Inflammatory macrophage (primary cell): Measurements from ENCODE around the gene RNF2.
A peak's percentile ranks its signal among the peaks of the same experiment; 100 is the strongest.
"Not testable (repeated sequence)": the region's sequence is repeated elsewhere in the genome, so short reads cannot be mapped to it uniquely, and the experiment has no call there.

Experiments
- DNase-seq, 2 donors: peaks; one replicate each; pipeline ENCODE4 v3.0.0-alpha.2; 2020 to 2022

Gene RNF2

GRCh38 chr1:185050823-185051451 lies 5.6 kb downstream of the RNF2 start:
- DNase-seq: peak in 1 of 2 donors; percentile 26

GRCh38 chr1:185053204-185053603 lies 7.8 kb downstream of the RNF2 start:
- DNase-seq: no peak

DNA sequence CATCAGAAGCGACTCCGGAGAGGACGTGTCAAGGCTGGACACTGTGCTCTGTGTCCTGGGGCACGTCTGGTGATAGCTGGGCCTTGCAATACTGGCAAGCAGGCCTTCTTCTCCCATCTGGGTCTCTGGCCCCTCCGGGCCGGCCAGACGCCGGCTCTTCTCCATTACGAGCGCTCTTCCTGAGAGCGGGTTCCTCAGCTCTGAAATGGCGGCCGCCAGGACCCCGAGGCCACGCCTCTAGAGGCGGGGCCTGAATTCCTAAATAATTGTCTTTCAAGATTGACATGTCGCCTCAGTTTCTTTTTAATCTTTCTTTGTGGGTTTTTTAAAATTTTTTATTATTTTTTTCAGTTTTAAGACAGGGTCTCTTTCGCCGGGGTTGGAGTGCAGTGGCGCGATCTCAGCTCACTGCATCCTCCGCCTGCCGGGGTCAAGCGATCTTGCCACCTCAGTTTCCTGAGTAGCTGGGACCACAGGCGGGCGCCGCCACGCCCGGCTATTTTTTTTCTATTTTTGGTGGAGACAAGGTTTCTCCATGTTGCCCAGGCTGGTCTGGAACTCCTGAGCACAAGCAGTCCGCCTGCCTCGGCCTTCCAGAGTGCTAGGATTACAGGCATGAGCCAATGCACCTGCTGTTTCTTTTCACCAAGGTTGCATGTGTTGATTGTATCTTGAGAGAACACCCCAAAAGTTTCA lies 9.2 kb downstream of the RNF2 start:
- no peak for DNase-seq

- DNase-seq: no peak
Observed at GRCh38 chr1:185058110-185058509, 12.8 kb downstream of the RNF2 start.

GRCh38 chr1:185058876-185059275 lies 13.5 kb downstream of the RNF2 start:
- DNase-seq: peak; percentile 21 to 25

DNA sequence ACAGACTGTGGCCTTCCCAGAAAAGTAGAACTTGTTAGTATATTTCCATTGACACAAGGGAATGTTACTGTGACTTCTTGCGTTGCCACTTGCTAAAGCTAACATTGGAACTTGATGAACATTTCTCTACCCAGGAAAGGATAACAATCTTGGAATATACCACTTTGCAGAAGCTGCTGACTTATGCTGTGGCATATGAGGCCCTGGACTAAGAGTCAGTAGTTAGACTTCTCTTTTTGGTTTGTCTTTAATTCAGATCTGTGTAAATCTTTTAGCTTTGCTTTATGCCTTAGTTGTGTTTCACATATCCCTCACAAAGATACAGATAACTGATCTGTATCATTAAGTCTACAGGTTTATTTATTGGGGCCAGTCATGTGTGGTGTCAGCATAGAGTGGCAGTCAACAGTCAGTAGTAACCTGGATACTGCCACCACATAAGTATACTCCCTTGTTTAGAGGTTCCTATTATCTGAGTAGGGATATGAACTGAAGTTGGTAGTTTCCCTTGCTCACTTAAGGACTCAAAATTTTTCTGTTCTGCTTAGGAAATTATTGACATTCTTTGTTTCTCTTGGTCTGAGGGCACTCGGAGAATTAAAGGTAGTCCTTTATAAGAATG lies 14.7 kb downstream of the RNF2 start:
- DNase-seq: peak in 1 of 2 donors; percentile 24

DNA sequence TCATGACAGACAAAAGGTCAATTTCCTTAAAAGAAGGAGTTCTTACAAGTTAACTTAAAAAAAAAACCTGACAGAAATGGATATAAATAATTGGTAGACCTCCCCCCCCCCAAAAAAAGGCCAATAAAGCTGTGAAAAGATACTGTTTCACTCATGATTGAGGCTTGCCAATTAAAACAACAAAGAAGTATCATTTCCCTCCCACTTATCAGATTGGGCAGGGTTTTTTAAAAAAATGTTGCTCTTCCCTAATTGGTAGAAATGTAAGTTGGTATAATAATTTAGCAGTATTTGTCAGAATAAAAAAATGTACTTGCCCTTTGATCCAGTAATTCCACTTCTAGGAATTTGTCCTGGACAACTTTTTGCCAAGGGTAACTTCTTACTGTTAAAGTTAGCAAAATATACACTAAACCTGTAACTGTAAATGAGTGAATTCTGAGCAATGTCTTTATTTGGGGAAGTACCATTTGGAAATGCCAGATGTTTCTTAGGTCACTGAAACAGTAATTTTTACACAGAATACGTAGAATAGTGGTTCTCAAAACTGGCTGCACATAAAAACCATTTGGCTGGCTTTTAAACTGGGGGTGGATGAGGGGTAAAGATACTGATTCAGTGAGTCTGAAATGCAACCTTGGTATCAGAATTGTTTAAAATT lies 17.5 kb downstream of the RNF2 start:
- DNase-seq: peak; percentile 34 to 63

DNA sequence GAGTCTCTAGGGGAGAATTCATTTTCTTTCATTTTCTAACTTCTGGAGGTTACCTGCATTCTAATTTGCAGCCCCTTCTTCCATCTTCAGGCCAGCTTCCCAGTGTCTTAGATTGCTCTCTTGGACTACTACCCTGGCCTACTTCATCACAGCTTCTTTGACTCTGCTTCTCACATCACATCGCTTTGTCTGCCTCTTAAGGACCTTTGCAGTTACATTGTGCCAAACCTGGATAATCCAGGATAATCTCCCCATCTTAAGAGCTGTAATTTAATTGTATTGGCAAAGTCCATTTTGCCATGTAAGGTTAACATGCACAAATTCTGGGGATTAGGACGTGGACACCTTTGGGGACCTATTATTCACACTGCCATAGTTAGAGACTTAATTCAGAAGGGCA lies 18.4 kb downstream of the RNF2 start:
- DNase-seq: no peak

DNA sequence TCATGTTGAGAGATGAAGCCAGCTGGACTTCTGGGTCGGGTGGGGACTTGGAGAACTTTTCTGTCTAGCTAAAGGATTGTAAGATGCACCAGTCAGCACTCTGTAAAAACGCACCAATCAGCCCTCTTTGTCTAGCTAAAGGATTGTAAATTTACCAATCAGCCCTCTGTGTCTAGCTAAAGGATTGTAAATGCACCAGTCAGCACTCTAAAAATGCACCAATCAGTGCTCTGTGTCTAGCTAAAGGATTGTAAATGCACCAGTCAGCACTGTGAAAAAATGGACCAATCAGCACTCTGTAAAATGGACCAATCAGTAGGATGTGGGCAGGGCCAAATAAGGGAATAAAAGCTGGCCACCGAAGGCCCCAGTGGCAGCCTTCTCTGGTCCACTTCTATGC lies 19.6 kb downstream of the RNF2 start:
- not testable (repeated sequence) for DNase-seq

GRCh38 chr1:185066181-185066580 lies 20.8 kb downstream of the RNF2 start:
- no peak for DNase-seq

DNA sequence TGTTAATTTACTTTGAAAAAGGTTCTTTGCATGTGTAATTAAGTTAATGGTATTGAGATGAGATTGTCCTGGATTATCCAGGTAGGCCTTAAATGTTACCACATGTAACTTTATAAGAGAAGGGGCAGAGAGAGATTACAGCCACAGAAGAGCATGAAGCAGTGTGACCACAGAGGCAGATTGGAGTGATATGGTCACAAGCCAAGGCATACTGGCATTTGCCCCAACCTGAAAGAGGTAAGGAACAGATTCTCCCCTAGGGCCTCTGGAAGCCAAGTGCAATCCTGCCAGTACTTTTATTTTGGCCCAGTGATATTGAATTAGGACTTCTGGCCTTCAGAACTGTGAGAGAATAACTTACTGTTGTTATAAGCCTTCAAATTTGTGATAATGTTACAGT lies 23.0 kb downstream of the RNF2 start:
- no peak for DNase-seq

- DNase-seq: no peak
Observed at GRCh38 chr1:185069202-185069772, 23.9 kb downstream of the RNF2 start.

- no peak for DNase-seq
Observed at GRCh38 chr1:185070051-185070450, 24.7 kb downstream of the RNF2 start.

GRCh38 chr1:185073725-185074124 lies 28.4 kb downstream of the RNF2 start:
- no peak for DNase-seq

- no peak for DNase-seq
Observed at GRCh38 chr1:185074307-185074706, 28.9 kb downstream of the RNF2 start.

GRCh38 chr1:185075476-185075875 lies 30.1 kb downstream of the RNF2 start:
- DNase-seq: no peak

DNA sequence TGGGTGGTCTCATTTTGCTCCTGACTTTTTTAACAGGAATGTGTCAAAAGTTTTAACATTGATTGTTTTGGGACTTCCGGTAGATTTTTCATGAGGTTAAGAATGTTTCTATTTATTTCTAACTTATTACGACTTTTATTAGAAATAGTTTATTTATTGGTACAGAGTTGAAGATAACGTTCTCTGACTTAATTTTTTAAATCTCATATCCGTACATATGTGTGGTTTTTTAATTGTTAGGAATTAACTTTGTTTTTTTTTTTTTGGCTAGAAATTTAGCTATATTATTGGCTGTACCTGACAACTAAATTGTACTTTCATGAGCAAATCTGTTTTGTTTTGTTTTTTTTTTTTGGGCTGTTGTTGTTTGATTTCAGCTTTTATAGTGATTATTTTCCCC lies 32.0 kb downstream of the RNF2 start:
- no peak for DNase-seq

- DNase-seq: no peak
Observed at GRCh38 chr1:185080422-185080821, 35.1 kb downstream of the RNF2 start.

DNA sequence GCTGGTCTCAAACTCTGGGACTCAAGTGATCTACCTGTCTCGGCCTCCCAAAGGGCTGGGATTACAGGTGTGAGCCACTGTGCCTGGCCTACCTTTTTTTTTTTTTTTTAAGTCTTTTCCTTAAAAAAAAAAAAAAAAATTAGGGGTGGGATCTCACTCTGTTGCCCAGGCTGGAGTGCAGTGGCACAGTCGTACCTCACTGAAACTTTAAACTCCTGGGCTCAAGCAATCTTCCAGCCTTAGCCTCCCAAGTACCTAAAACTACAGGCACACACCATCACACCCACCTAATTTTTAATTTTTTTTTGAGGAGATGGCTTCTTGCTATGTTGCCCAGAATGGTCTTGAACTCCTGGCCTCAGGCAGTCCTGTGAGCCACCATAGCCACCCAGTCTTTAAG lies 38.5 kb downstream of the RNF2 start:
- no peak for DNase-seq

DNA sequence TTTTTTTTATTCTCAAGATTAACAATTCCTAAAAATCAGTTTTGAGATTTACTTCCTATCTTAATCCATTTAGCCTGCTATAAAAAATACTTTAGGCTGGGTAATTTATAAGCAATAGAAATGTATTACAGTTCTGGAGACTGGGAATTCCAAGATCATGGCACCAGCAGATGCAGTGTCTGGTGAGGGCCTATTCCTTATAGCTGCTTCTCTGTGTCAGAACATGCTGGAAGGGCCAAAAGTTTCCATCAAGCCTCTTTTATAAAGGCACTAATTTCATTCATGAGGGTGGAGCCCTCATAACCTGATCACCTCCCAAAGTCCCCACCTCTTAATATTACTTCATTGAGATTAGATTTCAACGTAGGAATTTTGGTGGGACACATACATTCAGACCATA lies 41.7 kb downstream of the RNF2 start:
- DNase-seq: no peak

- DNase-seq: no peak
Observed at GRCh38 chr1:185087746-185088145, 42.4 kb downstream of the RNF2 start.

GRCh38 chr1:185091480-185091879 lies 46.1 kb downstream of the RNF2 start:
- no peak for DNase-seq

GRCh38 chr1:185094761-185095160 lies 49.4 kb downstream of the RNF2 start:
- no peak for DNase-seq
